ENCODE data around the gene S100A8.

GRCh38 chr1:153390938-153391710 is at the start of gene S100A8:
- TF ChIP-seq CTCF (IDR thresholded peaks at IDR 0.05; ENCODE audit: low read depth, low read length, missing input control) (no peak), MAX (IDR thresholded peaks at IDR 0.05) (no peak), GABPA (IDR thresholded peaks at IDR 0.05 in 1 of 2, conservative IDR thresholded peaks at IDR 0.05 in 1 of 2) (no peak), SP1 (IDR thresholded peaks at IDR 0.05) (no peak), ATF3 (IDR thresholded peaks at IDR 0.05) (no peak), YY1 (IDR thresholded peaks at IDR 0.05) (no peak), ZBTB33 (IDR thresholded peaks at IDR 0.05) (no peak), JUND (IDR thresholded peaks at IDR 0.05) (no peak), TAF1 (conservative IDR thresholded peaks at IDR 0.05) (no peak), HNF4A (conservative IDR thresholded peaks at IDR 0.05) (no peak), RAD21 (IDR thresholded peaks at IDR 0.05) (no peak), REST (IDR thresholded peaks at IDR 0.05) (no peak), EGR1 (IDR thresholded peaks at IDR 0.05; ENCODE audit: low read depth in 2 of 2) (no peak)

Measured in liver (tissue), 3 donors.